AG04449 (cell line): ENCODE measurements around the gene CREBZF.

Experiments used
- CTCF ChIA-PET: fragments of 350-600 bp; formaldehyde crosslinking; extraction: SDS; loops from one replicate; lab custom pipeline; 2021; ENCODE audit warnings: antibody characterized with exemption; lab: Yijun Ruan, JAX
- POLR2A ChIA-PET: fragments of 400-600, 350-600 bp; formaldehyde crosslinking; extraction: SDS; loops from one replicate; lab custom pipeline; 2020; ENCODE audit warnings: antibody characterized with exemption, inconsistent platforms; lab: Yijun Ruan, JAX
- DNase-seq: peaks from one replicate; pipeline ENCODE4 v3.0.0-alpha.2; 2010; ENCODE audit warnings: low read depth, low spot score
- H3K4me3 ChIP-seq: 2 replicates; pipeline ENCODE4 v1.5.1; 2011; ENCODE audit warnings: low read depth, mild to moderate bottlenecking, control low read depth, low read length
- CTCF ChIP-seq: IDR thresholded peaks from one replicate; pipeline ENCODE4 v1.5.1; 2011; ENCODE audit warnings: mild to moderate bottlenecking, moderate library complexity, low read length, control low read depth, inconsistent platforms; ENCODE audit not compliant: insufficient read depth; ENCODE audit errors: missing control alignments

Gene CREBZF

DNA sequence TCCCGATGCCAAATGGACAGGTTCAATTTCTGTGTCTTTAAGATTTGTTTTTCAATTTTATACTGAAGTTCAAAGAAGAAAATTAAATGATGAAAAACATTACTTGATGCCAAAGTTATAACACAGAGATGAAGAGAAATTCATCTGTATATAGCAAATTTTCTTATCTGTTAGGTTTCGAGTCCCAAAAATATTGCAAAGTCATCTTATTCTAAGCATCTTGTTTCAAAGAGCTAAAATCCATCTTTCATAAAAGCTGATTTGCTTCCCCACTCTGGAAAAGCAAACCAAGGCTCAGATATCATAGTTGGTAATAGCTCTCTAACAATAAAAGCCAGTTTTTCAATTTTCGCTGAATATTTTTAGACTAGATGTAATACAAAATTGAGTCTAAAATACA, 40.0 kb upstream of the CREBZF start:
- DNase-seq = no peak
- POLR2A ChIA-PET = no interaction called here
- no peak for TF ChIP-seq CTCF
- CTCF ChIA-PET = interaction anchor here (0.7 kb wide), 1 partner anchor 16 kb away, joined by 3 read pairs; no protein-coding TSS in a partner anchor
- no peak overlapping the region for H3K4me3 ChIP-seq

DNA sequence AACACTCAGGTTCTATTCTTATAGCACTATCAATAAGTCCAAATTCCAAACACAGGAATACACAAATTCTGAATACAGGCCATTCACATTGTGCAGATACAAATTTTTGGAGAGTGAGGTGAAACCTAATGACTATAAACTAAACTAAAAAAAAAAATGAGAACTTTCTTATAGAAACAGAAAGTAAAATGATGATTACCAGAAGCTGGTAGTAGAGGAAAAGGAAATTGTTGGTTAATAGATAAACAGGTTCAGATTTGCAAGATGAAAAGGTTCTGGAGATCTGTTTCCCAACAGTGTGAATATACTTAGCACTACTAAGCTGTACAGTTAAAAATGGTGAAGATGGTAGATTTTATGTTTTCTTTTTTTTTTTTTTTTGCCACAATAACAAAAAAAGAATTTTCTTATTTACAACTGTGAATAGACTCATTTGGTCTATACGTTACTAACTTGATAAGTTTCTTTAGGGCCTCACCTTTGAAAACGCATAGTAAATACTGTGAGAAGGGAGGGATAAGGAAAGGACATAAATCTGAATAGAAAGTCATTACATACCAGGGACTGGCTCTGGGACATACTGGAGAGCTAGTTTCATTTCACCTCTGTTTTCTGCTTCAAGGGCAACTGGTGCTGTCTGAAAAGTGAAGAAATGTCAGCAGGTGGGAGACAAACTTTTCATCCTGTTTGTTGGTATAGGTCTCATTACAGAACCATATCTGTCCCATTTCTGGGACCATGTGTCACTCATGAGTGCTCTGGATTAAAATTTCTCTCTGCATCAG, 35.2 kb upstream of the CREBZF start:
- CTCF ChIA-PET = interaction anchor here (1.2 to 2.1 kb wide), 5 partner anchors 8 to 155 kb away, joined by 4 to 7 read pairs (median 6); partner anchors contain the start of gene CCDC83
- no peak for TF ChIP-seq CTCF
- DNase-seq = no peak
- H3K4me3 ChIP-seq = no peak overlapping the region
- POLR2A ChIA-PET = no interaction called here

DNA sequence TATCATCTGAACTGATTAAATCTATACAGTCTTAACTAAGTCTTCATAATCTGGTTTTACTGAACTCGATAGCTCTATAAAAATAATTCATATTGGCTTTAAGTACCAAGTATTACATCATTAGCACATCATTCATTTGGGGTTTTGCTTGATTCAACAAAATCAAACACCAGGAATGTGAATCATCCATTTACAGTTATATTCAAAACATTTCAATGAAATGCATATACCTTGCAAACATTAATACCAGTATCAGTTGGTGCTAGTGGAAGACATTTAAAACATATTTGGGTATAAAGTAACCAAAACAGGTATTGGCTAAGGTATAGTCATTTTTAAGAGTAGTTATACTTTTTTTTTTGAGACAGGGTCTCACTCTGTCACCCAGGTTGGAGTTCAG, 33.3 kb upstream of the CREBZF start:
- no peak overlapping the region for H3K4me3 ChIP-seq
- TF ChIP-seq CTCF = no peak
- ChIA-PET CTCF (interaction anchor here (1.4 to 2.1 kb wide), 3 partner anchors 10 to 156 kb away, joined by 4 to 7 read pairs (median 4); partner anchors contain the start of gene CCDC83), POLR2A (no interaction called here)
- DNase-seq = no peak

- H3K4me3 ChIP-seq = no peak overlapping the region
- no peak for DNase-seq
- ChIA-PET POLR2A (no interaction called here), CTCF (interaction anchor here (1.4 to 2.9 kb wide), 3 partner anchors 11 to 157 kb away, joined by 4 to 21 read pairs (median 4); partner anchors contain the start of genes CCDC83 and CCDC89)
- no peak for TF ChIP-seq CTCF
These were observed 32.8 kb upstream of the CREBZF start for GRCh38 chr11:85697747-85698146.

DNA sequence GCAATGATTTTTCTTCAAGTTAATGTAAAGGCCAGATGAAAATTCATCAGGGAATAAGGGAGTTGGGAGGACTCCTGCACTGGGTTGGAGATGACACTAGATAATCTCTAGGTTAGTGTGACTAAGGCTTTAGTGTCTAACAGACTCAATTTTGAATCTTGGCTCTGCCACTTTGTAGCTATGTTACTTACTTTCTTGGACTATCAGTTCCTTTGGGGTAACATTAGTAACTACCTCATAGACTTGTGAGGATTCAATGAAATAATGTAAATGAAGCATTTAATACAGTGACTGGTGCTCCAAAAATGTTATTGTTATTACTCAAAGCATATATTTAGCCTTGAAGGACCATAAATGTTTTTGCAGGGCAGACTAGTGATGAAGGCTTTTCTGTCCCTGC, 30.6 kb upstream of the CREBZF start:
- no peak for DNase-seq
- ChIA-PET CTCF (interaction anchor here (0.6 to 6.7 kb wide), 15 partner anchors 10 to 596 kb away, joined by 3 to 62 read pairs (median 3); partner anchors contain the start of genes CCDC83 and CCDC89), POLR2A (no interaction called here)
- TF ChIP-seq CTCF = no peak
- H3K4me3 ChIP-seq = no peak overlapping the region

DNA sequence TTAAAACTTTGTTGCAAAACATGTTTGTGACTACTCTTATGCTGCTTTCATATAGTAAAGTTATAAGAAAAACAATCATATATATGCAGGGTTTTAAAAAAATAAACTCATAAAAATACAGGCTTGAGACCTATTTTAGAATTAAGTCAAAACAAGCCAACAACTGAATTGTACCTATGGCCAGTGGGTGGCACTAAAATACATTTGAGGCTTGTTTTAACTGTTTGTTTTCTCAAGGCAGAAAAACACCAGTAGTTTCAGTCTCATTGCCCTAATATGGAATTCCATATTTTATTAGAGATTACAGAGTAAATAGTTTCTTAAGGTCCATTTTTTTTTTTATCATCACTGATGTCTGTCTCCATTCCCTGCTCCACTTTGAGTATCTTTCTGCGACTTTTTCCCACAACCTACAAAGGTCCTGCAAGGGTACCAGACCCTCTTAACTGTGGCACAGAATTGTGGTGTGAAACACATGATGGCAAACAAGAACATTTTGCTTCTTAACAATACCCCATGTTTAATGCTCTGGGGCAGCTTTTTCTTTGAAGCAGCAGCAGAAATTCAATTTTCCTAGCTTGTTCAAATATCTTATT, 29.6 kb upstream of the CREBZF start:
- TF ChIP-seq CTCF = peak; percentile 56
- POLR2A ChIA-PET = no interaction called here
- CTCF ChIA-PET = interaction anchor here (0.8 to 6.7 kb wide), 17 partner anchors 9 to 597 kb away, joined by 3 to 62 read pairs (median 5); partner anchors contain the start of genes CCDC83 and CCDC89
- no peak for DNase-seq
- no peak overlapping the region for H3K4me3 ChIP-seq
